Measurements from ENCODE around the gene CNOT6L.

CNOT6L gene

DNA sequence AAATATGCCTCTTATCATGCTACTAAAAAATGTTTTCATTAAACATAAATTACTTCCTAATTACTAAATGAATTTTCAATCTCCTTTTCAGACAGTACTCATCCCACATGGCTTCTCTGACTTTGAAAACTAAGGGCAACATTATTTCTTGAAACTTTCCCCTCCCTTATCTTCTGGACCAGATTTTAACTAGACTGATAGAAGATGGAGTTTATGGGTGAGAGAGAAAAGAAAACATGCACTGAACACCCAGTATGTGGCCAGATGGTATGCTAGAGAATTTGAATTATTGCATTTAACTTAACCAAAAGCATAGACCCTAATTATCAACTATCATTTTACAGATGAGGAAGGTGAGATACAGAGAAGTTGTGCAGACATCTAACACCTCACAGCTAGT, 16.8 kb downstream of the CNOT6L start:
- TF ChIP-seq, protein P1, sequence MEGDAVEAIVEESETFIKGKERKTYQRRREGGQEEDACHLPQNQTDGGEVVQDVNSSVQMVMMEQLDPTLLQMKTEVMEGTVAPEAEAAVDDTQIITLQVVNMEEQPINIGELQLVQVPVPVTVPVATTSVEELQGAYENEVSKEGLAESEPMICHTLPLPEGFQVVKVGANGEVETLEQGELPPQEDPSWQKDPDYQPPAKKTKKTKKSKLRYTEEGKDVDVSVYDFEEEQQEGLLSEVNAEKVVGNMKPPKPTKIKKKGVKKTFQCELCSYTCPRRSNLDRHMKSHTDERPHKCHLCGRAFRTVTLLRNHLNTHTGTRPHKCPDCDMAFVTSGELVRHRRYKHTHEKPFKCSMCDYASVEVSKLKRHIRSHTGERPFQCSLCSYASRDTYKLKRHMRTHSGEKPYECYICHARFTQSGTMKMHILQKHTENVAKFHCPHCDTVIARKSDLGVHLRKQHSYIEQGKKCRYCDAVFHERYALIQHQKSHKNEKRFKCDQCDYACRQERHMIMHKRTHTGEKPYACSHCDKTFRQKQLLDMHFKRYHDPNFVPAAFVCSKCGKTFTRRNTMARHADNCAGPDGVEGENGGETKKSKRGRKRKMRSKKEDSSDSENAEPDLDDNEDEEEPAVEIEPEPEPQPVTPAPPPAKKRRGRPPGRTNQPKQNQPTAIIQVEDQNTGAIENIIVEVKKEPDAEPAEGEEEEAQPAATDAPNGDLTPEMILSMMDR (IDR thresholded peaks at IDR 0.05; ENCODE audit: control extremely low read depth, extremely low read depth, low read depth, missing control alignments) = no peak
- ChIA-PET CTCF (no interaction called here), POLR2A (no interaction called here)
- no peak for DNase-seq (ENCODE audit: extremely low spot score)

DNA sequence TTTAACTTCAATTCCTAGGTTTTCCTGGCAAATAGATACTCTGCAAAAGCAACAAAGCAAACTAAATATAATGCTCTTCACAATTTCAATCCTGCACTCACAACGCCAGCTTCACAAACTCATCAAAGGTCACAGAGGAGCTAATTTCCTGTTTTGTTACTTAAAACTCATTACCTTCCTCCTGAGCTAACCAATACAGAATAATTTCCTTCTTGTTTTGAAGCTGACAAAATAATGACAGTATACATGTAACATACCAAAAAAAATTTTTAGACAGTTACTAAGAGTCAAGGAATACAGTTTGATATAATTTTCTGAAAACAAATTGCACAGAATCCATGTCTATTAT, 17.9 kb downstream of the CNOT6L start:
- TF ChIP-seq, protein P1 (IDR thresholded peaks at IDR 0.05; ENCODE audit: control extremely low read depth, extremely low read depth, low read depth, missing control alignments) = no peak
- ChIA-PET CTCF (interaction anchor here (0.9 to 2.3 kb wide), 4 partner anchors 12 to 34 kb away, joined by 3 to 7 read pairs (median 4); no protein-coding TSS in a partner anchor), POLR2A (no interaction called here)
- no peak for DNase-seq (ENCODE audit: extremely low spot score)

DNA sequence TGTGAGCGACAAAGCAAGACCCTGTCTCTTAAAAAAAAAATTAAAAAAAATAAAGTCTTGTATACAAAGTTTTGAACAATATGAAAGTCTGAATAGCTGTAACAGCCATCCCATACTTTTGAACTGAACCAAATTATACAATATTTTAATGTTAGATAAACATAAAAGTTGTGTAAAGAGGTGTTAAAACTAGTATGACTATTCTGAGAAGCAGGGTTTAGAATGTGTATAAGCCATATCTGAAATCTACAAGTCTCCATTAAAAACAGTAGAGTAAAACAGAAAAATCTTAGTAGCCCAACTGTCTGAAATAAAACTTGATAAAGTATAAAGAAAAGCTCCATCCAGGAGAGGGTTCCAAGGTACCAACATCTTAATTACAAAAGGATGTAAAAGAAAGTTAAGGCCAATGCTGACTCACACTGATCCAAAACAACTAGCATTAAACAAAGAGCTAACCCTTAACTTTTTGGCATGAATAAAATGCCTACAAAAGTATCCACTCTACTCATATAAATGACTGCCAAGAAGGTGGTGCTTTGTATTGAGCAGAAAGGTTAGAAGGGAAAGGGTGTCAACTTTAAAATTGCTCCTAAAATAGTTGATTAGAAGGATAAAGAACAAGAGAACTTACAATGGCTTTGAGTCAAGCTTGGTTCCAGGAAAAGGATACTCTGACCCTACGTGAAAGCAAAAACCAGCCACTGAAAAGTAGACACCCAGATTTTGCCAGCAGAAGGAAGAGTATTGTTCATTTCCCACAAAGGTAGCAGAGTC, 18.5 kb downstream of the CNOT6L start:
- ChIA-PET CTCF (interaction anchor here (0.9 to 2.3 kb wide), 7 partner anchors 9 to 35 kb away, joined by 3 to 7 read pairs (median 3); no protein-coding TSS in a partner anchor), POLR2A (no interaction called here)
- no peak for DNase-seq (ENCODE audit: extremely low spot score)
- TF ChIP-seq, protein P1 (IDR thresholded peaks at IDR 0.05; ENCODE audit: control extremely low read depth, extremely low read depth, low read depth, missing control alignments) = no peak

DNA sequence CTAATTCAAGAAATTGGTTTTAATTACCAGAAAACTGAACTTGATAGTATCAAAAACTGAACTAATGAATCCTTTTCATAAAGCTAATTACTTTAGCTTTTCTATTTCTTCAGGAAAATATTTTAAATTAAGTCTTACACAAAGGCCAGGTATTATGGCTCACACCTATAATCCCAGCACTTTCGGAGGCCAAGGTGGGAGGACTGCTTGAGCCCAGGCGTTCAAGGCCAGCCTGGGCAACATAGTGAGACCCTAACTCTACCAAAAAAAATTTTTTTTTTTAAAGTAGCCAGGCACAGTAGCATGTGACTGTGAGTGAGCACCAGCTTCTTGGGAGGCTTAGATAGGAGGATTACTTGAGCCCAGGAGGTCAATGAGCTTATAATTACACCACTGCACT, 19.1 kb downstream of the CNOT6L start:
- TF ChIP-seq, protein P1 (IDR thresholded peaks at IDR 0.05; ENCODE audit: control extremely low read depth, extremely low read depth, low read depth, missing control alignments) = no peak
- ChIA-PET POLR2A (no interaction called here), CTCF (interaction anchor here (1.0 to 2.3 kb wide), 6 partner anchors 9 to 35 kb away, joined by 3 to 7 read pairs (median 3); no protein-coding TSS in a partner anchor)
- no peak for DNase-seq (ENCODE audit: extremely low spot score)

DNA sequence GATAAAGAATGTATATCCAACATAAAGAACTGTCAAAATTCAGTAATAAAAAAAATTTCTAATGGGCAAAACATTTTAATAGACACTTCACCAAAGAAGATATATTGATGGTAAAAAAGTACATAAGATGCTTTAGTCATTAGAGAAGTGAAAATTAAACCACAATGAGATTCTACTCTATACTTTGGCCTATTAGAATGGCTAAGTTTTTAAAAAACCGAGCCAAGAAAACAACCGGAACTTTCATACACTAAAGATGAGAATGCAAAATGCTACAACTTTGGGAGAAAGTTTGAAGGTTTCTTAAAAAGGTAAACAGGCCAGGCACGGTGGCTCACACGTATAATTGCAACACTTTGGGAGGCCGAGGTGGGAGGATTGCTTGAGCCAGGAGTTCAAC, 20.8 kb downstream of the CNOT6L start:
- POLR2A ChIA-PET = no interaction called here
- TF ChIP-seq, protein P1 (IDR thresholded peaks at IDR 0.05; ENCODE audit: control extremely low read depth, extremely low read depth, low read depth, missing control alignments) = no peak
- CTCF ChIA-PET = interaction anchor here (0.9 to 1.0 kb wide), 2 partner anchors 8 to 19 kb away, joined by 3 to 5 read pairs; no protein-coding TSS in a partner anchor
- DNase-seq (ENCODE audit: extremely low spot score) = no peak

DNA sequence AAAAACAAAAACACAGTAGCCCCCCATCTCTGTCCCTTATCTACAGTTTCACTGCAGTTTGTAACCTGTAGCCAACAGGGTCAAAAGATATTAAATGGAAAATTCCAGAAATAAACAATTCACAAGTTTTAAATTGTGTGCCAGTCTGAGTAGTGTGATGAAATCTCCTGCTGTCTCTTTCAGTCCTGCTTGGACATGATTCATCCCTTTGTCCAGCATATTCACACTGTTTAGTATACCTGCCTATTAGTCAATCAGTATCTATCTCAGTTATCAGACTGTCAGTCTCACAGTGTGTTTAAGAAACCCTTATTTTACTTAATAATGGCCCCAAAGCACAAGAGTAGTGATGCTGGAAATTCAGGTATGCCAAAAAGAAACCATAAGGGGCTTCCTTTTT, 21.9 kb downstream of the CNOT6L start:
- ChIA-PET POLR2A (no interaction called here), CTCF (no interaction called here)
- DNase-seq (ENCODE audit: extremely low spot score) = no peak
- TF ChIP-seq, protein P1 (IDR thresholded peaks at IDR 0.05; ENCODE audit: control extremely low read depth, extremely low read depth, low read depth, missing control alignments) = no peak

Measured in GM10248 (cell line).